Cardiac septum (tissue), 1 donor: ENCODE data around the gene LRP5. TPM values are rescaled to one million over a fixed set of nuclear protein-coding genes. Genes with fewer than 3 reads are reported as not detected.
"Not testable (repeated sequence)": the region's sequence is repeated elsewhere in the genome, so short reads cannot be mapped to it uniquely, and the experiment has no call there.

Source experiments
- DNase-seq: peaks from one replicate; pipeline ENCODE4 v3.0.0-alpha.2; 2020; ENCODE audit warnings: low spot score
- intact Hi-C: fragments of 100-400 bp; cut with DNase I; formaldehyde crosslinking; loops from one replicate; pipeline ENCODE4 v1.14.0; 2022
- total RNA-seq: library from RNA; stranded (reverse); fragmentation: NEBNext Ultra II Directional; extraction: Animal tissue kit (Norgen Biotek cat#: 25700); gene quantifications from one replicate; pipeline ENCODE4 v1.2.1, GENCODE V29; 2021
- donor health status: DM: no; HTN: no; CAD: no.

LRP5 gene
- total RNA-seq, 1 donor from 2014 or later = 38.6 TPM

- intact Hi-C loops = loop anchor here (5.0 kb wide), 1 partner anchor 37 kb away; no protein-coding TSS in a partner anchor
Observed at GRCh38 chr11:68399916-68400315, 87.5 kb downstream of the LRP5 start.

GRCh38 chr11:68400584-68400983 is 88.2 kb downstream of the LRP5 start:
- intact Hi-C loops, DNase-seq: not testable (repeated sequence)

More at GRCh38 chr11:68399916-68400315, 87.5 kb downstream of the LRP5 start:
- no peak for DNase-seq

DNA sequence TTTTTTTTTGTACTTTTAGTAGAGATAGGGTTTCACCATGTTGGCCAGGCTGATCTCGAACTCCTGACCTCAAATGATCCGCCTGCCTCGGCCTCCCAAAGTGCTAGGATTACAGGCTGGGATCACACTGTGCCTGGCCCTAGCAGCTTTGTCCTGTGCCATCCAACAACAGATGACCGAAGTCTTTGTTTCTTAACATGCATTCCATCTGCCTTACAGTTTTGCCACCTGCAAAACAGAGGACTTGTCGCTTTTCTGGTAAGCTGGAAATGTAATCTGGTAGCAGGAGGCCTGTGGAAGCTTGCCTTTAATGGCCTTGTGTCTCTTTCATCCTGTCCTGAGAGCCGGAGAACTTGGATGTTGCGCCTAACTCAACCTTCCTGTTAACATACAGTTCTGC is 89.5 kb downstream of the LRP5 start:
- intact Hi-C loops = no loop called here
- no peak for DNase-seq

DNA sequence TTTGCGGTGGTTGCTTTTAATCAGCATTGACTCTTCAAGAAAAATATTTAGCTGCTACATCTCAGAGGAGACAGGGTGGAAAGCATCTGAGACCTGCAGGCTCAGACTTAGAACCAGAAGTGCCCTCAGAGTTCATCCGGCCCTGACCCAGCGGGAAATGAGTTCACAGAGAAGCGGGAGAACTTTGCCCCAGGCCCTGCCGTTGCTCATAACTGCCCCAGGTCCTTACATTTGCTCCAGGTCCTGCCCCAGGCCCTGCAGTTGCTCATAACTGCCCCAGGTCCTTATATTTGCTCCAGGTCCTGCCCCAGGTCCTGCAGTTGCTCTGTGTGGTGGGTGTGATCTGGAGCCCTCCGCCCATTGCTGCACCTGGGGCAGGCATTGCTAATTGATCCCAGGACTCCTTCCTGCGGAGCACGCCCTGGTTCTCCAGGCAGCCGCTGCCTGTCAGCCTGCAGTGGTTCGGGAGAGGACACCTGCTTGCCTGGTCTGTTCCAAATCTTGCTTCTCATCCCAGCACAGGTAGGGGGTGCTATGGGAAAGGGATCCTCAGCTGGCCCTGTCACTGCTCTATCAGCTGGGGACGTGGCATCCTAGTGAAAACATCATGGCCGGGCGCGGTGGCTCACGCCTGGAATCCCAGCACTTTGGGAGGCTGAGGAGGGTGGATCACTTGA is 90.1 kb downstream of the LRP5 start:
- no peak for DNase-seq
- intact Hi-C loops = no loop called here

- intact Hi-C loops = no loop called here
- DNase-seq = no peak
Observed at GRCh38 chr11:68403424-68403823, 91.0 kb downstream of the LRP5 start.

- no peak for DNase-seq
- intact Hi-C loops = no loop called here
Observed at GRCh38 chr11:68403831-68404230, 91.4 kb downstream of the LRP5 start.

DNA sequence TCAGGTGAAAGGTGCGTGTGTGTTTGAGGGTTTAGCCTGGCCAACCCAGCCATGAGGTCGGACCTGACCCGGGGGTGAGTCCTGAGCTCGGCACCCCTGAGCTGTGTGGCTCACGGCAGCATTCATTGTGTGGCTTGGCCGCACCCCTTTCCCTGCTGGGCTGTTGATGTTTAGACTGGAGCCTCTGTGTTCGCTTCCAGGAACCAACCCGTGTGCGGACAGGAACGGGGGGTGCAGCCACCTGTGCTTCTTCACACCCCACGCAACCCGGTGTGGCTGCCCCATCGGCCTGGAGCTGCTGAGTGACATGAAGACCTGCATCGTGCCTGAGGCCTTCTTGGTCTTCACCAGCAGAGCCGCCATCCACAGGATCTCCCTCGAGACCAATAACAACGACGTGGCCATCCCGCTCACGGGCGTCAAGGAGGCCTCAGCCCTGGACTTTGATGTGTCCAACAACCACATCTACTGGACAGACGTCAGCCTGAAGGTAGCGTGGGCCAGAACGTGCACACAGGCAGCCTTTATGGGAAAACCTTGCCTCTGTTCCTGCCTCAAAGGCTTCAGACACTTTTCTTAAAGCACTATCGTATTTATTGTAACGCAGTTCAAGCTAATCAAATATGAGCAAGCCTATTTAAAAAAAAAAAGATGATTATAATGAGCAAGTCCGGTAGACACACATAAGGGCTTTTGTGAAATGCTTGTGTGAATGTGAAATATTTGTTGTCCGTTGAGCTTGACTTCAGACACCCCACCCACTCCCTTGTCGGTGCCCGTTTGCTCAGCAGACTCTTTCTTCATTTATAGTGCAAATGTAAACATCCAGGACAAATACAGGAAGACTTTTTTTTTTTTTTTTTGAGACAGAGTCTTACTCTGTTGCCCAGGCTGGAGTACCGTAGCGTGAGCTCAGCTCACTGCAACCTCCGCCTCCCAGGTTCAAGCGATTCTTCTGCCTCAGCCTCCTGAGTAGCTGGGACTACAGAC is 94.2 kb downstream of the LRP5 start:
- no peak for DNase-seq
- intact Hi-C loops = no loop called here

GRCh38 chr11:68408512-68408911 is 96.1 kb downstream of the LRP5 start:
- DNase-seq = no peak

DNA sequence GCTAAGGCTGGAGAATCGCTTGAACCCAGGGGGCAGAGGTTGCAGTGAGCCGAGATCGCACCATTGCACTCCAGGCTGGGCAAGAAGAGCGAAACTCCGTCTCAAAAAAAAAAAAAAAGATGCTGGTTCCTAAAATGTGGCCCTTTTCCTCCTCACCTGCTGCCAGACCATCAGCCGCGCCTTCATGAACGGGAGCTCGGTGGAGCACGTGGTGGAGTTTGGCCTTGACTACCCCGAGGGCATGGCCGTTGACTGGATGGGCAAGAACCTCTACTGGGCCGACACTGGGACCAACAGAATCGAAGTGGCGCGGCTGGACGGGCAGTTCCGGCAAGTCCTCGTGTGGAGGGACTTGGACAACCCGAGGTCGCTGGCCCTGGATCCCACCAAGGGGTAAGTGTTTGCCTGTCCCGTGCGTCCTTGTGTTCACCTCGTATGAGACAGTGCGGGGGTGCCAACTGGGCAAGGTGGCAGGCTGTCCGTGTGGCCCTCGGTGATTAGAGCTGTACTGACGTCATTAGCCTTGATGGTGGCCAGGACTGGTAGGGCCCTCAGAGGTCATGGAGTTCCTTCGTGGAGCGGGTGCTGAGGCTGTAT is 97.5 kb downstream of the LRP5 start:
- intact Hi-C loops = no loop called here
- DNase-seq = no peak

More at GRCh38 chr11:68408512-68408911, 96.1 kb downstream of the LRP5 start:
- intact Hi-C loops = no loop called here

GRCh38 chr11:68411501-68411991 is 99.2 kb downstream of the LRP5 start:
- intact Hi-C loops = no loop called here
- DNase-seq = no peak

- no peak for DNase-seq
- intact Hi-C loops = no loop called here
Observed at GRCh38 chr11:68412593-68413475, 100.4 kb downstream of the LRP5 start.

GRCh38 chr11:68413591-68413999 is 101.2 kb downstream of the LRP5 start:
- intact Hi-C loops = no loop called here
- DNase-seq = no peak

- intact Hi-C loops = no loop called here
- DNase-seq = no peak
Observed at GRCh38 chr11:68414496-68415221, 102.3 kb downstream of the LRP5 start.

DNA sequence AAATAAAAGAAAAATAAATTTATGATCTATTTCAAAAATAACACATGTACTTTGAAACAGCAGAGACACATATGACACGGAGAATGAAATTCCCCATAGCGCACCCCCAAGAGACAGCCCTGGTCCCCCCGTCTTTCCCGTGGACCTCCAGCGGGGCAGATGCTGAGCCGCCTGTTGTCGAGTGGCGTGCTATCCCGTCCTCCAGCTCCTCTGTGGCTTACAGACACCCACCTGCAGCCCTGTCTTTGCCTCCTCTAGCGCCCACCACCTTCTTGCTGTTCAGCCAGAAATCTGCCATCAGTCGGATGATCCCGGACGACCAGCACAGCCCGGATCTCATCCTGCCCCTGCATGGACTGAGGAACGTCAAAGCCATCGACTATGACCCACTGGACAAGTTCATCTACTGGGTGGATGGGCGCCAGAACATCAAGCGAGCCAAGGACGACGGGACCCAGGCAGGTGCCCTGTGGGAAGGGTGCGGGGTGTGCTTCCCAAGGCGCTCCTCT is 103.7 kb downstream of the LRP5 start:
- DNase-seq = no peak
- intact Hi-C loops = no loop called here

GRCh38 chr11:68418648-68419047 is 106.3 kb downstream of the LRP5 start:
- intact Hi-C loops = no loop called here

GRCh38 chr11:68420171-68420570 is 107.8 kb downstream of the LRP5 start:
- intact Hi-C loops = no loop called here
- DNase-seq = no peak

More at GRCh38 chr11:68418648-68419047, 106.3 kb downstream of the LRP5 start:
- no peak for DNase-seq

DNA sequence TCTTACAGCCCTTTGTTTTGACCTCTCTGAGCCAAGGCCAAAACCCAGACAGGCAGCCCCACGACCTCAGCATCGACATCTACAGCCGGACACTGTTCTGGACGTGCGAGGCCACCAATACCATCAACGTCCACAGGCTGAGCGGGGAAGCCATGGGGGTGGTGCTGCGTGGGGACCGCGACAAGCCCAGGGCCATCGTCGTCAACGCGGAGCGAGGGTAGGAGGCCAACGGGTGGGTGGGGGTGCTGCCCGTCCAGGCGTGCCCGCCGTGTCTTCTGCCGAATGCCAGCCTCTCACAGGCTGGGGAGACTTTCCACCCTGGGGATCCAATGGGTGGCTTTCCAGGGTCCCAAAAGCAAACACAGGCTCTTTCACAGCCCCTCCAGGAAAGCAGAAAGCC is 111.1 kb downstream of the LRP5 start:
- intact Hi-C loops = no loop called here
- DNase-seq = no peak

DNA sequence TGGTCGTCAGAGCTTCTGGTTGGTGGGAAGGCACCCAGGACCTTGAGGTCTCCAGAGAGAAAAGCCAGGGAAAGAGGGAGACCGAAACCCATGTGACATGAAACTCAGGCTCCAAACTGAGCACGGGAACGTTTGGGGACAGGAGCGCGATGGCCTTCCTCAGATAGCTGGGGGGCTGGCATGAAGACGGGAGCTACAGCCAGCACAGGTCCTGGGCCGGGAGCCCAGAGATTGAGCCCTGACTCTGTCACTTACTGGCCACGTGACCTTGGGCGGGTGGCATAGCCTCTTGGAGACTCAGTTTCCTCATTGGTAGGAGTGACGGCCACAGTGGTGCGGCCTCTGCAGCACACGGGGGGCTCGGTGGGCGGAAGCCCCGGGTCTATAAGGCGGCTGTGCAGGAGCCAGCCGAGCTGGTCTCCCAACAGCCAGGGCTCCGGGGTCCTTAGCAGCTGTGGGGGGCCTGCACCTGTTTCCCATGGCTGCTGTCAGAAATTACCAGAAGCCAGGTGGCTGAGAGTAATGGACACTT is 111.8 kb downstream of the LRP5 start:
- intact Hi-C loops = no loop called here
- no peak for DNase-seq
